Neural cell (in vitro differentiated cells): ENCODE data around the gene TSHR. TPM values are rescaled to one million over a fixed set of nuclear protein-coding genes. Genes with fewer than 3 reads are reported as not detected.

Experiments used
- H2AFZ ChIP-seq: fragments of 200-600, 300-800 bp; sonication (generic), shearing (Covaris generic); 2 replicates; pipeline ENCODE4 v1.6.0; 2014; ENCODE audit warnings: low read depth, mild to moderate bottlenecking, antibody characterized with exemption, low read length, moderate library complexity
- H3F3A ChIP-seq: fragments of 200-600 bp; shearing (Covaris generic); 2 replicates; pipeline ENCODE4 v1.6.1; 2016; ENCODE audit warnings: mild to moderate bottlenecking, moderate library complexity, mixed read lengths, antibody characterized with exemption, low read length; ENCODE audit not compliant: insufficient read depth, poor library complexity, severe bottlenecking
- H3K27ac ChIP-seq: fragments of 200-600, 300-800 bp; sonication (generic), shearing (Covaris generic); 2 replicates; pipeline ENCODE4 v1.5.1; 2014; ENCODE audit warnings: mild to moderate bottlenecking, low read length, moderate library complexity
- H3K27me3 ChIP-seq: fragments of 300-800, 200-600 bp; sonication (generic), shearing (Covaris generic); 2 replicates; pipeline ENCODE4 v1.6.0; 2014; ENCODE audit warnings: mild to moderate bottlenecking, low read depth, low read length, moderate library complexity; ENCODE audit not compliant: insufficient read depth
- H3K36me3 ChIP-seq: fragments of 300-800, 200-600 bp; sonication (generic), shearing (Covaris generic); 2 replicates; pipeline ENCODE4 v1.5.1; 2014; ENCODE audit warnings: mild to moderate bottlenecking, antibody characterized with exemption, low read length, moderate library complexity; ENCODE audit not compliant: insufficient read depth
- H3K4me2 ChIP-seq: fragments of 300-800, 200-600 bp; sonication (generic), shearing (Covaris generic); 2 replicates; pipeline ENCODE4 v1.6.0; 2014; ENCODE audit warnings: mild to moderate bottlenecking, low read length
- H3K4me3 ChIP-seq: fragments of 300-800, 200-600 bp; sonication (generic), shearing (Covaris generic); 2 replicates; pipeline ENCODE4 v1.5.1; 2014; ENCODE audit warnings: mild to moderate bottlenecking, low read length, moderate library complexity
- H3K79me2 ChIP-seq: fragments of 200-600 bp; shearing (Covaris generic); replicated peaks from 2 replicates; pipeline ENCODE4 v1.6.0; 2014; ENCODE audit warnings: mild to moderate bottlenecking, low read length, moderate library complexity; ENCODE audit not compliant: insufficient read depth
- H3K9ac ChIP-seq: fragments of 300-800, 200-600 bp; sonication (generic), shearing (Covaris generic); 2 replicates; pipeline ENCODE4 v1.6.1; 2016; ENCODE audit warnings: mild to moderate bottlenecking, low read length, mixed read lengths
- H3K9me2 ChIP-seq: fragments of 200-600 bp; shearing (Covaris generic); 2 replicates; pipeline ENCODE4 v1.6.1; 2016; ENCODE audit warnings: mild to moderate bottlenecking, low read length, mixed read lengths; ENCODE audit not compliant: insufficient read depth
- H3K9me3 ChIP-seq: fragments of 200-600, 300-800 bp; sonication (generic), shearing (Covaris generic); 2 replicates; pipeline ENCODE4 v1.6.1; 2016; ENCODE audit warnings: mild to moderate bottlenecking, mixed run types, low read length, moderate library complexity, mixed read lengths
- H4K20me1 ChIP-seq: fragments of 200-600 bp; shearing (Covaris generic); 2 replicates; pipeline ENCODE4 v1.6.1; 2016; ENCODE audit warnings: mild to moderate bottlenecking, mixed run types; ENCODE audit not compliant: insufficient read depth
- EP300 ChIP-seq: fragments of 450-650 bp; conservative IDR thresholded peaks from 2 replicates; pipeline ENCODE4 v1.6.1; 2014; ENCODE audit warnings: antibody characterized with exemption, mild to moderate bottlenecking, moderate library complexity; ENCODE audit not compliant: poor library complexity, severe bottlenecking
- EZH2 ChIP-seq: fragments of 200-600, 300-800 bp; shearing (Covaris generic), sonication (generic); IDR thresholded peaks from 2 replicates; pipeline ENCODE4 v1.6.1; 2014; ENCODE audit warnings: antibody characterized with exemption, low read length, borderline replicate concordance, mild to moderate bottlenecking; ENCODE audit not compliant: insufficient read depth, poor library complexity, severe bottlenecking
- MXI1 ChIP-seq: fragments of 450-650 bp; conservative IDR thresholded peaks from 2 replicates; pipeline ENCODE4 v1.6.1; 2014; ENCODE audit warnings: antibody characterized with exemption, mild to moderate bottlenecking; ENCODE audit not compliant: poor library complexity, severe bottlenecking
- POLR2AphosphoS5 ChIP-seq: IDR thresholded peaks from 2 replicates; pipeline ENCODE4 v1.6.1; 2012
- RAD21 ChIP-seq: fragments of 450-650 bp; conservative IDR thresholded peaks from 2 replicates; pipeline ENCODE4 v1.6.1; 2014; ENCODE audit warnings: antibody characterized with exemption, mild to moderate bottlenecking, moderate library complexity
- REST ChIP-seq: IDR thresholded peaks from 2 replicates; pipeline ENCODE4 v1.6.1; 2012; ENCODE audit warnings: borderline replicate concordance
- SMC3 ChIP-seq: fragments of 450-650 bp; conservative IDR thresholded peaks from 2 replicates; pipeline ENCODE4 v1.6.1; 2014; ENCODE audit warnings: antibody characterized with exemption, mild to moderate bottlenecking, moderate library complexity; ENCODE audit not compliant: poor library complexity
- TAF1 ChIP-seq: IDR thresholded peaks from 2 replicates; pipeline ENCODE4 v1.6.1; 2012; ENCODE audit warnings: low read depth
- polyA plus RNA-seq: library from polyadenylated mRNA; depleted of rRNA; stranded (reverse); fragments of >200 nt; gene quantifications from 2 replicates; pipeline ENCODE4 v1.2.3, GENCODE V29; 2014
- TF ChIP-seq, protein P1 (sequence below): fragments of 450-650 bp; IDR thresholded peaks from 2 replicates; pipeline ENCODE4 v1.5.1; 2014; ENCODE audit warnings: antibody characterized with exemption, mild to moderate bottlenecking, moderate library complexity; ENCODE audit not compliant: poor library complexity, severe bottlenecking

The TSHR gene
- polyA plus RNA-seq, 1 donor from 2014 or later, result not detected

GRCh38 chr14:81042438-81042837, 87.0 kb downstream of the TSHR start:
- no peaks in the 10 kb centered on the region for H3K9me2 ChIP-seq
- H3K27ac ChIP-seq, result no peak overlapping the region
- H2AFZ ChIP-seq, result no peak overlapping the region
- H3F3A ChIP-seq, result no peaks in the 10 kb centered on the region
- no peaks in the 10 kb centered on the region for H3K79me2 ChIP-seq
- no peaks in the 10 kb centered on the region for H3K27me3 ChIP-seq
- H4K20me1 ChIP-seq, result no peaks in the 10 kb centered on the region
- no peaks in the 10 kb centered on the region for H3K36me3 ChIP-seq
- H3K9me3 ChIP-seq, result no peaks in the 10 kb centered on the region
- no peak overlapping the region for H3K4me2 ChIP-seq
- H3K4me3 ChIP-seq, result no peak overlapping the region
- TF ChIP-seq MXI1 (no peak), SMC3 (no peak), EP300 (no peak), TAF1 (no peak), POLR2AphosphoS5 (no peak), REST (no peak), RAD21 (no peak), EZH2 (no peak)
- TF ChIP-seq, protein P1, sequence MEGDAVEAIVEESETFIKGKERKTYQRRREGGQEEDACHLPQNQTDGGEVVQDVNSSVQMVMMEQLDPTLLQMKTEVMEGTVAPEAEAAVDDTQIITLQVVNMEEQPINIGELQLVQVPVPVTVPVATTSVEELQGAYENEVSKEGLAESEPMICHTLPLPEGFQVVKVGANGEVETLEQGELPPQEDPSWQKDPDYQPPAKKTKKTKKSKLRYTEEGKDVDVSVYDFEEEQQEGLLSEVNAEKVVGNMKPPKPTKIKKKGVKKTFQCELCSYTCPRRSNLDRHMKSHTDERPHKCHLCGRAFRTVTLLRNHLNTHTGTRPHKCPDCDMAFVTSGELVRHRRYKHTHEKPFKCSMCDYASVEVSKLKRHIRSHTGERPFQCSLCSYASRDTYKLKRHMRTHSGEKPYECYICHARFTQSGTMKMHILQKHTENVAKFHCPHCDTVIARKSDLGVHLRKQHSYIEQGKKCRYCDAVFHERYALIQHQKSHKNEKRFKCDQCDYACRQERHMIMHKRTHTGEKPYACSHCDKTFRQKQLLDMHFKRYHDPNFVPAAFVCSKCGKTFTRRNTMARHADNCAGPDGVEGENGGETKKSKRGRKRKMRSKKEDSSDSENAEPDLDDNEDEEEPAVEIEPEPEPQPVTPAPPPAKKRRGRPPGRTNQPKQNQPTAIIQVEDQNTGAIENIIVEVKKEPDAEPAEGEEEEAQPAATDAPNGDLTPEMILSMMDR, result no peak
- no peak overlapping the region for H3K9ac ChIP-seq

GRCh38 chr14:81051547-81051946, 96.1 kb downstream of the TSHR start:
- H3K4me3 ChIP-seq, result no peak overlapping the region

More at GRCh38 chr14:81051547-81051946, 96.1 kb downstream of the TSHR start:
- Histone ChIP-seq H3K9me2 (no peaks in the 10 kb centered on the region), H2AFZ (no peak overlapping the region), H3K9me3 (no peaks in the 10 kb centered on the region), H4K20me1 (no peaks in the 10 kb centered on the region), H3K9ac (no peak overlapping the region), H3K4me2 (no peak overlapping the region), H3K36me3 (no peaks in the 10 kb centered on the region), H3K27ac (no peak overlapping the region), H3K27me3 (no peaks in the 10 kb centered on the region), H3F3A (no peaks in the 10 kb centered on the region), H3K79me2 (no peaks in the 10 kb centered on the region)
- TF ChIP-seq RAD21, result no peak
- TF ChIP-seq SMC3, result no peak
- TF ChIP-seq REST, result no peak
- no peak for TF ChIP-seq EP300
- TF ChIP-seq, protein P1, result no peak
- TF ChIP-seq POLR2AphosphoS5, result no peak
- TF ChIP-seq MXI1, result no peak
- TF ChIP-seq TAF1, result no peak
- no peak for TF ChIP-seq EZH2
